Measurements from ENCODE around the gene SMG6.

Gene SMG6

GRCh38 chr17:2060681-2061440 is 242.7 kb downstream of the SMG6 start:
- DNase-seq (ENCODE audit: low spot score): no peak

- no peak for DNase-seq (ENCODE audit: low spot score)
Observed at GRCh38 chr17:2060385-2060658, 243.3 kb downstream of the SMG6 start.

GRCh38 chr17:2059547-2060384 is 243.8 kb downstream of the SMG6 start:
- no peak for DNase-seq (ENCODE audit: low spot score)

- DNase-seq (ENCODE audit: low spot score): no peak
Observed at GRCh38 chr17:2058586-2059546, 244.7 kb downstream of the SMG6 start.

- no peak for DNase-seq (ENCODE audit: low spot score)
Observed at GRCh38 chr17:2057760-2058585, 245.6 kb downstream of the SMG6 start.

GRCh38 chr17:2057175-2057759 is 246.3 kb downstream of the SMG6 start:
- no peak for DNase-seq (ENCODE audit: low spot score)

- no peak for DNase-seq (ENCODE audit: low spot score)
Observed at GRCh38 chr17:2056206-2057174, 247.1 kb downstream of the SMG6 start.

- DNase-seq (ENCODE audit: low spot score): peak; percentile 72
Observed at GRCh38 chr17:2055292-2056205, 248.0 kb downstream of the SMG6 start.

GRCh38 chr17:2054512-2055291 is 248.9 kb downstream of the SMG6 start, which contains the start of gene HIC1:
HIC1 (plus strand) TSS chr17:2055103; CDS start chr17:2056691, 1,588 bp downstream.
- DNase-seq (ENCODE audit: low spot score): peak; percentile 86

- no peak for DNase-seq (ENCODE audit: low spot score)
Observed at GRCh38 chr17:2054262-2054511, 249.4 kb downstream of the SMG6 start.

GRCh38 chr17:2053380-2054261 is 250.0 kb downstream of the SMG6 start:
- peak; percentile 75 for DNase-seq (ENCODE audit: low spot score)

- no peak for DNase-seq (ENCODE audit: low spot score)
Observed at GRCh38 chr17:2051933-2052559, 251.5 kb downstream of the SMG6 start.

GRCh38 chr17:2051061-2051932 is 252.3 kb downstream of the SMG6 start:
- no peak for DNase-seq (ENCODE audit: low spot score)

- peak; percentile 76 for DNase-seq (ENCODE audit: low spot score)
Observed at GRCh38 chr17:2050300-2051060, 253.1 kb downstream of the SMG6 start.

All from AG20443 (cell line).